HepG2 (cell line): ENCODE results near the gene RELL1. TPM values are rescaled to one million over a fixed set of nuclear protein-coding genes. Genes with fewer than 3 reads are reported as not detected.

Experiments used
- ATAC-seq: fragments of 200-7000 bp; cut with Tn5 transposase; 3 replicates; pipeline ENCODE4 v1.9.1; 2020; ENCODE audit warnings: mild to moderate bottlenecking, moderate library complexity
- BruUV-seq: library from RNA; stranded (reverse); fragments of 400-500 nt; replicated peaks from 2 replicates; lab custom pipeline; 2021; lab: Mats Ljungman, UMichigan
- CTCF ChIA-PET: fragments of 300-600 bp; formaldehyde crosslinking; extraction: SDS; loops from one replicate; lab custom pipeline; 2021; ENCODE audit warnings: low total read pairs, inconsistent platforms, low intra/inter-chr PET ratio; lab: Yijun Ruan, JAX
- POLR2A ChIA-PET: fragments of 350-600 bp; sonication (Branson Sonifier 250); formaldehyde crosslinking; loops from one replicate; lab custom pipeline; 2020; ENCODE audit warnings: antibody characterized with exemption, inconsistent platforms; lab: Yijun Ruan, JAX
- DNase-seq: peaks from one replicate; pipeline ENCODE4 v3.0.0-alpha.2; 2015; ENCODE audit warnings: low spot score
- FAIRE-seq: peaks from 3 replicates; lab custom pipeline; 2011; peaks lifted over from hg19 to GRCh38; lab: Jason Lieb, UNC
- H2AFZ ChIP-seq: one replicate; pipeline ENCODE4 v1.6.1; 2011; ENCODE audit warnings: low read length, inconsistent platforms
- H3K27ac ChIP-seq: fragments of 300-600 bp; 3 replicates; pipeline ENCODE4 v1.8.0; 2011; ENCODE audit warnings: mixed run types, mild to moderate bottlenecking, mixed read lengths, low read length, inconsistent platforms; ENCODE audit not compliant: insufficient read depth; ENCODE audit errors: extremely low read length
- H3K27me3 ChIP-seq, 2 experiments: fragments of 200-600 bp in 1 of 2; 2 replicates in 1 of 2; 3 replicates in 1 of 2; pipeline versions ENCODE4 v1.6.0 to v1.8.0; 2011; ENCODE audit warnings: low read length in 2 of 2, mild to moderate bottlenecking in 2 of 2, moderate library complexity in 2 of 2, inconsistent platforms in 1 of 2; ENCODE audit not compliant: insufficient read depth in 2 of 2, control insufficient read depth in 1 of 2
- H3K36me3 ChIP-seq, 2 experiments: fragments of 200-600 bp in 1 of 2; replicated peaks in 1 of 2; 2 replicates in 1 of 2; 3 replicates in 1 of 2; pipeline versions ENCODE4 v1.5.1 to v1.8.0; 2011; ENCODE audit warnings: low read length in 2 of 2, inconsistent platforms in 1 of 2; ENCODE audit not compliant: insufficient read depth in 2 of 2, control insufficient read depth in 1 of 2
- H3K4me1 ChIP-seq: 2 replicates; pipeline ENCODE4 v1.5.1; 2012; ENCODE audit warnings: low read length, inconsistent platforms; ENCODE audit not compliant: insufficient read depth
- H3K4me2 ChIP-seq: 2 replicates; pipeline ENCODE4 v1.6.0; 2011; ENCODE audit warnings: low read depth, low read length, inconsistent platforms
- H3K4me3 ChIP-seq, 3 experiments: fragments of 200-600 bp in 1 of 3; sonication (generic), shearing (Covaris generic) in 1 of 3; replicated peaks in 1 of 3; 2 replicates each; pipeline ENCODE4 v1.5.1; 2011 to 2016; ENCODE audit warnings: low read length in 3 of 3, inconsistent platforms in 2 of 3, low read depth in 2 of 3, mild to moderate bottlenecking in 2 of 3, control low read depth in 1 of 3, mixed read lengths in 1 of 3; ENCODE audit not compliant: insufficient read depth in 1 of 3
- H3K79me2 ChIP-seq: one replicate; pipeline ENCODE4 v1.6.1; 2011; ENCODE audit warnings: low read length, inconsistent platforms; ENCODE audit not compliant: insufficient read depth
- H3K9ac ChIP-seq: 2 replicates; pipeline ENCODE4 v1.6.0; 2011; ENCODE audit warnings: mild to moderate bottlenecking, low read depth, low read length, inconsistent platforms; ENCODE audit not compliant: insufficient read depth
- H3K9me3 ChIP-seq: 2 replicates; pipeline ENCODE4 v1.5.1; 2012; ENCODE audit warnings: mild to moderate bottlenecking, low read length
- H4K20me1 ChIP-seq: 2 replicates; pipeline ENCODE4 v1.6.0; 2011; ENCODE audit warnings: inconsistent platforms, mild to moderate bottlenecking, low read length, moderate library complexity; ENCODE audit not compliant: insufficient read depth
- ARID5B ChIP-seq: IDR thresholded peaks from 2 replicates; pipeline ENCODE4 v1.4.0; 2020; ENCODE audit warnings: mild to moderate bottlenecking, missing genetic modification reagents
- HBP1 ChIP-seq: IDR thresholded peaks from 2 replicates; pipeline ENCODE4 v1.6.1; 2016; ENCODE audit warnings: low read depth, control low read depth
- MLX ChIP-seq: IDR thresholded peaks from 2 replicates; pipeline ENCODE4 v1.6.1; 2016
- MXI1 ChIP-seq: IDR thresholded peaks from 3 replicates; pipeline ENCODE4 v1.6.1; 2012; ENCODE audit warnings: low read depth, low read length, inconsistent platforms, borderline replicate concordance
- SNAI1 ChIP-seq: sonication (generic); formaldehyde crosslinking; IDR thresholded peaks from 2 replicates; pipeline ENCODE4 v1.5.0; 2020; ENCODE audit warnings: mild to moderate bottlenecking, missing genetic modification reagents, borderline replicate concordance
- TEAD2 ChIP-seq: sonication (generic); formaldehyde crosslinking; IDR thresholded peaks from 2 replicates; pipeline ENCODE4 v1.9.0; 2021; ENCODE audit warnings: missing genetic modification reagents
- ZFAT ChIP-seq: sonication (generic); formaldehyde crosslinking; conservative IDR thresholded peaks from 2 replicates; pipeline ENCODE4 v1.8.1; 2023; ENCODE audit warnings: missing genetic modification reagents, inconsistent platforms
- ZNF639 ChIP-seq: conservative IDR thresholded peaks from 2 replicates; pipeline ENCODE4 v1.6.1; 2018; ENCODE audit warnings: missing genetic modification reagents
- ZNF687 ChIP-seq: sonication (generic); formaldehyde crosslinking; IDR thresholded peaks from 2 replicates; pipeline ENCODE4 v1.5.1; 2020; ENCODE audit warnings: mild to moderate bottlenecking, missing genetic modification reagents, moderate library complexity
- WGBS: methylation state at CpG from one replicate; pipeline ENCODE4 v1.1.6; 2017; ENCODE audit warnings: low lambda C conversion rate; 5-methylcytosine and 5-hydroxymethylcytosine counted together
- in situ Hi-C: cut with HindIII; loops from 2 replicates; pipeline ENCODE4 v1.10.0; 2017; ENCODE audit warnings: low pct_unique_long_range_greater_than_20kb; ENCODE audit not compliant: extremely low pct_ligation_motif_present
- intact Hi-C: fragments of 100-400 bp; cut with micrococcal nuclease; formaldehyde crosslinking; loops from one replicate; pipeline ENCODE4 v1.10.0; 2022; ENCODE audit not compliant: unreplicated experiment
- polyA plus RNA-seq, 8 experiments: library from polyadenylated mRNA; depleted of rRNA in 3 of 8; stranded (reverse) in 7 of 8; unstranded in 1 of 8; fragments of >200 nt; fragmentation: Illumina TruSeq in 4 of 8; extraction: Trizol in 4 of 8; gene quantifications; 2 replicates each; pipeline versions ENCODE4 v1.2.1 to v1.2.3, GENCODE V29; 2011 to 2016; ENCODE audit warnings: low read depth in 4 of 8, missing spikeins in 1 of 8, mixed read lengths in 1 of 8; ENCODE audit not compliant: insufficient read depth in 1 of 8
- total RNA-seq, 5 experiments: library from RNA; depleted of rRNA; stranded (reverse); fragments of >200 nt; fragmentation: Illumina TruSeq; extraction: Trizol; gene quantifications; 2 replicates each; pipeline ENCODE4 v1.2.3, GENCODE V29; 2016; ENCODE audit warnings: low read depth in 1 of 5

Gene RELL1
- total and polyA plus RNA-seq, 2 of the 13 experiments (the other 11 are each of a cell fraction or from before 2014, with no cell fraction given) = 8.4 to 58.4 TPM

- TF ChIP-seq ARID5B = no peak
Observed at GRCh38 chr4:37641352-37641751, 44.8 kb downstream of the RELL1 start (continued).

- Histone ChIP-seq H3K4me2 (no peak overlapping the region), H2AFZ (no peak overlapping the region), H3K27me3 (no peaks in the 10 kb centered on the region), H3K9me3 (no peaks in the 10 kb centered on the region), H4K20me1 (no peaks in the 10 kb centered on the region), H3K27ac (no peak overlapping the region), H3K79me2 (no peaks in the 10 kb centered on the region), H3K4me3 (no peak overlapping the region), H3K4me1 (peaks cover 19% of the 10 kb centered on the region), H3K9ac (no peak overlapping the region), H3K36me3 (peaks cover 6 to 19% of the 10 kb centered on the region in 2 experiments)
- CTCF ChIA-PET = no interaction called here
- ATAC-seq = no peak
- POLR2A ChIA-PET = no interaction called here
- BruUV-seq = no TSS peak
- in situ Hi-C loops (no loop called here), intact Hi-C loops (loop anchor here (5.0 kb wide), 1 partner anchor 37 kb away; no protein-coding TSS in a partner anchor)
- FAIRE-seq = no peak
- DNase-seq = no peak
- WGBS = 100% methylated on average over 4 of the region's 4 CpGs
- no peak for TF ChIP-seq SNAI1 (CRISPR knock-in tag)
- no peak for TF ChIP-seq ZNF687 (CRISPR knock-in tag)
- no peak for TF ChIP-seq MLX (CRISPR knock-in tag)
- no peak for TF ChIP-seq HBP1 (CRISPR knock-in tag)
- TF ChIP-seq MXI1 = no peak
- no peak for TF ChIP-seq TEAD2 (CRISPR knock-in tag)
- no peak for TF ChIP-seq ZNF639 (CRISPR knock-in tag)
- TF ChIP-seq ZFAT (CRISPR knock-in tag) = no peak
Observed at GRCh38 chr4:37639551-37640285, 46.5 kb downstream of the RELL1 start.
